HG03432 (cell line): ENCODE measurements around the gene CFDP1.
A peak's percentile ranks its signal among the peaks of the same experiment; 100 is the strongest.

Experiments used
- ATAC-seq: cut with Tn5 transposase; IDR thresholded peaks from one replicate; pipeline ENCODE4 v1.9.1; 2021; ENCODE audit warnings: mild to moderate bottlenecking, moderate library complexity; ENCODE audit not compliant: unreplicated experiment

CFDP1 gene

GRCh38 chr16:75326333-75326732, 107.0 kb downstream of the CFDP1 start:
- ATAC-seq, result no peak

DNA sequence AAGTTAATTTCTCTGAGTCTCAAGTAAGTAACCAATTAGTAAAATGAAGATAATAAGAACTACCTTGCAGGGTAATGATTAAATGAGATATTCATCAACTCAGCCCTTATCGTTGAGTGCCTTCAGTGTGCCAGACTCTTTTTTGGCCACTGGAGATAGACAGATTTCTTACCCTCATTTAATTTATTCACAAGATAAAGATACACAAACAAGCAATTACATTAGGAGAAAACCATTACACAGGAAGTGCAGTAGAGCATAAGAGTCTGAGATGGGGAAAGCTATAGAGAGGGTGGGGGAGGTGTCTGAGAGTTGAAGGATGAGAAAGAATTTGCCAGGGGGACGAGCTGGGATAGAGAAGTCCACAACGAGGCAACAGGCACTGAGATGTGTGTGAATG, 109.4 kb downstream of the CFDP1 start:
- no peak for ATAC-seq

- no peak for ATAC-seq
Measured at GRCh38 chr16:75323198-75323597, 110.1 kb downstream of the CFDP1 start.

DNA sequence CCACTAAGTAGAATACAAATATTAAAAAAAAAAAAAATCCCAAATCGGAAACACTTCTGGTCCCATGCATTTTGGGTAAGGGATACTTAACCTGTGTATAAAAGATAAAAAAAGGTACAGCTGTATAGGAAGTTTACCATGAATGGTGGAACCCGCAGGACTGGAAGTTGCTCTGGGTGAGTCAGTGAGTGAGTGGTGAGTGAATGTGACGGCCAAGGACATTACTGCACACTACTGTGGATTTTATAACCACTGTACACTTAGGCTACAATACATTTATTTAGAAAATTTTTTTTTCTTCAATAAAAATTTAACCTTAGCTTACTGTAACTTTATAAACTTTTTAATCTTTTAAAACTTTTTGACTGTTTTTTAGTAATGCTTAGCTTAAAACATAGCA, 110.6 kb downstream of the CFDP1 start:
- no peak for ATAC-seq

DNA sequence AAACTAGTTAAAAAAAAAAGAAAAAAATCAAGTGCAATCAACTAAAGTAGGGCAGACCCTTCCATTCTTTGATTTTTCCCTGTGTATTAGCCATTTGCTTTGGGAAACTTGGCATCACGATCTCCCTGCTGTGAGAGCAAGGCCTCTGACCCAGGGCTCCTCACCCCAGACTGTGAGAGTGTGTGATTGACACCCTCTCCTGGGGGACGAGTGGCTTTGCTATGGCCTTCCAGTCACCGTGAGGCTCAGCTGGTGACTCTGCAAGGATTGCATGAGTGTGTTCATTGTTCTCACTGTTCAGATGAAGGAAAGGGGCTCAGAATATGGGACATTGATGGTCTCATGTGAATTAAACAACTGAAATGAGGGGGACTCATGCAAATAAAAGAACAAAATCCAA, 112.9 kb downstream of the CFDP1 start:
- ATAC-seq, result peak; percentile 49

GRCh38 chr16:75319513-75320411, 113.5 kb downstream of the CFDP1 start:
- ATAC-seq, result peak; percentile 80

DNA sequence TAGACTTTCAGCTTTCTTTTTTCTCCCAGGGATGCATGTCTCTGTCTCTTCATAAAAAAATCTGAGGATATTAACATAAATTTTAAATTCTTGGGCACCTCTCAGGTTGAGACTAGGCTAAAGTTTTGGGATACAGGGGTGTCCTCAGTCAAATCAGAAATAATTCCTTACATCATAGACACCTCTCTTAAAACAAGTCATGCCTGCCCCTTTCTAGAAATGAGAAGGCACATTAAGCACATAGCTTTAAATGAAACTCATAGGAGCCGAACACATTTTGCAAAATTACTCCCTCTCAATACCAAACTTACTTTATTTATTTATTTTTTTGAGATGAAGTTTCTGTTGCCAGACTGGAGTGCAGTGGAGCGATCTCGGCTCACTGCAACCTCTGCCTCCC, 114.6 kb downstream of the CFDP1 start:
- no peak for ATAC-seq

DNA sequence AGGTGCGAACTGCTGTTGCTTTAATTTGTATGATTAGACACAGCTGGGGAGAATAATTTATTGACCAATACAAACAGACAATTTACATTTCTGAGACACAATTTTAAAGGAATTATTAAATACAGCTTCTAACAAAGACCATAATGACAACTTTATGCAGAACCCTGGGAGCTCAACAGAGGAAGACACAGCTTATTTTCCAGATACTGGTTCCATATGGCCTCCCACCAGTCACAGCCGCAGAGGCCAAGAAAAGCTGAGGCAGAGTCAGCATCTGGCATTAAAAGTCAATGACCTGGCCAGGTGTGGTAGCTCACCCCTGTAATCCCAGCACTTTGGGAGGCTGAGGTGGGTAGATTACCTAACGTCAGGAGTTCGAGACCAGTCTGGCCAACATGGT, 115.8 kb downstream of the CFDP1 start:
- no peak for ATAC-seq

DNA sequence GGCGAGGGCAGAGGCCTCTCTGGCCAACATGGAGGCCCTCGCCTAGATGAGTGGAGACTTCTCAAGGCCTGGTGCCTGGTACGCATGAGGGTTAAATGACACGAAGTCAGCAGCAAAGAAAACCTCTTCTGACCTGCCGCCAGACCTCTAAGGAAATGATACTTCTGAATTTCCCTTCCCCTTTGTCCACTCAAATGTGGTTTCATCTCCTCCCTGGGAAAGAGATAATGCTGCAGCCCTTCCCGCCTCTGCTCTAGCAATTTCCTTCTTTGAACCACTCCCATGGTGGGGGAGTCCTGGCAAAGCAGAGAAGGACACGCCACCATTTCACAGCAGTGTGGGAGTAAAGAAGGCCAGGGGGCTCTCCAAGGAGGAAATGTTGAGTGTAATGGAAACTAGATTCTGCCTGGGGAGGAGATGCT, 116.2 kb downstream of the CFDP1 start:
- no peak for ATAC-seq

DNA sequence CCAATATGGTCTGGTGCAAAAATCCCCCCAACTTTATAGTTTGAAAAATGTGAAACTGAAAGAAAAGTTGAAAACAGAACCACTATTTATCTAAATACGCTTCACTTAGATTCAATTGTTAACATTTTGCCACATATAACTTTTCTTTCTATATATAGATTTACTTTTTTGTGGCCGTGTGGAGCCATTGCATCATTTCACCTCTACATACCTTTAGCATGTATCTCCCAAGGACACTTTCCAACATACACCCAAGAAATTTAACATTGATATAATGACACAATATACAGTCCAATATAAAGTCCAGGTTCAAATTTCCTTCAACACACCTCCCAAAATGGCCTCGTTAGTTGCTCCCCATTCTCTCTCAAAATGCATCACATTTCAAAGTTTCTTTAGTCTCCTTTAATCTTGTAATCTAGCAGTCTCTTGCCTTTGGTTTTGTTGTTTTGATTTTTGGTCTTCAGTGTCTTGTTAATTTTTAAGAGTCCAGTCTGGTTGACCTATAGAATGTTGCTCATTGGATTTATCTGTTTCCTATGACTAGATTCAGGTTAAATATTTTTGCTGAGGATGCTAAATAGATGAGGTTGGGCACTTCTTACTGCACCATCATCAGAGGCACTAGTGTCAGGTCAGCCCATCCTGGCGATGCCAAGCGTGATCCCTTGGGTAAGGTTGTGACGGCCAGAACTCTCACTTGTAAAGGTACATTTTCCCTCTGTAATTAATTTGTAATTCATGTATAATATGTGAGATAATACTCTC, 117.6 kb downstream of the CFDP1 start:
- no peak for ATAC-seq

DNA sequence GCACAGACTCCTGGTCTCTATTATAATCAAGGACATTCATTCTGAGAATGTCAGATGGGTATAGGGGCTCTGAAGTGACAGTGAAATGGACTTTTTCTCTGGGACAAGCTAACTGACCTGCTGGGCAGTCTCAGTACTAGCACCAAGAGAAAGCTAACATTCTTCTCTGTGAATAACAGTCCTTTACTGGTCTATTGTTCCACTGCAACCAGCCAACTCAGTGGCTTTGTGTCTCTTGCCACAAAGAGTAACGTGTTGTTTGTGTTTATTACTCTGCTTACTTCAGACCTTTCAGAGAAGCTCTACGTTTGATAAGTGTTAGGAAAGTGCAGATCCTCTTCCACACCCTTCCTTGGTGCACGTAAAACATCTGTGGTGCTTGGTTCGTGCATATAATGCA, 120.4 kb downstream of the CFDP1 start:
- no peak for ATAC-seq

- no peak for ATAC-seq
Measured at GRCh38 chr16:75311383-75311938, 121.8 kb downstream of the CFDP1 start.

- ATAC-seq, result no peak
Measured at GRCh38 chr16:75310541-75310940, 122.8 kb downstream of the CFDP1 start.

- no peak for ATAC-seq
Measured at GRCh38 chr16:75309899-75310430, 123.3 kb downstream of the CFDP1 start.

- no peak for ATAC-seq
Measured at GRCh38 chr16:75309156-75309555, 124.1 kb downstream of the CFDP1 start.

DNA sequence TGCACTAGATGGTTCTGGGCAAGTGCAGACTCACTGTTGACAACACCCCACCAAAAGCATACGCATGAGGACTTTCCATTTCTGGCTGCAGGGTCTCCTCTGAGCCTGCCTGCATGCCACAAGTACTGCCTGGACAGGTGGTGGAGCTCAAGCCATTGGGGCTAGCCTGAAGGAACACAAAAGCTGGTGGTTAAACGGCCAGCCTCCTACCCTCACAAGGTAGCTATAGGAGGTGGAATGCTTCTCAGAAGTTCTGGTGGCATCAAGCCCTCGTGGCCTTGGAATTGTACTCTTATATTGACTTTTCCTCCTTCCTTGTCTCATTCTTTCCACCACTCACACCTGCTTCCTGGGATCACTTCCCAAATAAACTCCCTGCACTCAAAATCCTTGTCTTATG, 125.3 kb downstream of the CFDP1 start:
- ATAC-seq, result no peak

DNA sequence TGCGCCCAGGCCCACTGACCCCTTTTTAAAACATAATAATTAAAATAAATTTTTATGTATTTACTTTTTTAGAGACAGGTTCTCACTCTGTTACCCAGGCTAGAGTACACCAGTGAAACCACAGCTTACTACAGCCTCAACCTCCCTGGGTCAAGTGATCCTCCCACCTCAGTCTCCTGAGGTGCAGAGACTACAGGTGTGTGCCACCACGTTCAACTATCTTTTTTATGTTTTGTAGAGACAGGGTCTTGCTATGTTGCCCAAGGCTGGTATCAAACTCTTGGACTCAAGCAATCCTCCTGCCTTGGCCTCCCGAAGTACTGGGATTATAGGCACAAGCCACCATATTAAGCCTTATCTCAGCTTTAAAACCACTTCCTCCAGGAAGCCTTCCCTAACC, 125.8 kb downstream of the CFDP1 start:
- ATAC-seq, result no peak

GRCh38 chr16:75306099-75306762, 127.1 kb downstream of the CFDP1 start:
- ATAC-seq, result no peak

- peak; percentile 92 for ATAC-seq
Measured at GRCh38 chr16:75305364-75306098, 127.8 kb downstream of the CFDP1 start.
